Measurements from ENCODE around the gene CCND1.
"Not testable (repeated sequence)": the region's sequence is repeated elsewhere in the genome, so short reads cannot be mapped to it uniquely, and the experiment has no call there.

Gene CCND1

DNA sequence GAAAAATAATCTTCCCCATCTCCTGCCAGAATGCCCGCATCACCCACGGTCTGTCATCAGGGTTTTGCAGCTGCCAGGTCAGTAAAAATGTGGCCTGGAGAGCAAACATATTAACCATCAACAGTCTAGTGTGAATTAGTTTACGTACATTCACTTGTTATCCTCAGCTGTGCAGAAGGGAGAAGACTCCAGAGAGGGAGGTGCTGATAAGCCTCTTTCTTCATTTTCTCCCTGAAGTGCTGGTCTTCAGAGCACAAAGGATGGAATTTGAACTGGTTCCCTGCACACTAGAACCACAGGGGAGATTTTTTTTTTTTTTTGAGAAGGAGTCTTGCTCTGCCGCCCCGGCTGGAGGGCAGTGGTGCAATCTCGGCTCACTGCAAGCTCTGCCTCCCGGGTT, 54.6 kb downstream of the CCND1 start:
- no peak for DNase-seq (ENCODE audit: low read depth)
- TF ChIP-seq, protein P1, sequence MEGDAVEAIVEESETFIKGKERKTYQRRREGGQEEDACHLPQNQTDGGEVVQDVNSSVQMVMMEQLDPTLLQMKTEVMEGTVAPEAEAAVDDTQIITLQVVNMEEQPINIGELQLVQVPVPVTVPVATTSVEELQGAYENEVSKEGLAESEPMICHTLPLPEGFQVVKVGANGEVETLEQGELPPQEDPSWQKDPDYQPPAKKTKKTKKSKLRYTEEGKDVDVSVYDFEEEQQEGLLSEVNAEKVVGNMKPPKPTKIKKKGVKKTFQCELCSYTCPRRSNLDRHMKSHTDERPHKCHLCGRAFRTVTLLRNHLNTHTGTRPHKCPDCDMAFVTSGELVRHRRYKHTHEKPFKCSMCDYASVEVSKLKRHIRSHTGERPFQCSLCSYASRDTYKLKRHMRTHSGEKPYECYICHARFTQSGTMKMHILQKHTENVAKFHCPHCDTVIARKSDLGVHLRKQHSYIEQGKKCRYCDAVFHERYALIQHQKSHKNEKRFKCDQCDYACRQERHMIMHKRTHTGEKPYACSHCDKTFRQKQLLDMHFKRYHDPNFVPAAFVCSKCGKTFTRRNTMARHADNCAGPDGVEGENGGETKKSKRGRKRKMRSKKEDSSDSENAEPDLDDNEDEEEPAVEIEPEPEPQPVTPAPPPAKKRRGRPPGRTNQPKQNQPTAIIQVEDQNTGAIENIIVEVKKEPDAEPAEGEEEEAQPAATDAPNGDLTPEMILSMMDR (conservative IDR thresholded peaks at IDR 0.05; ENCODE audit: low read depth, low read length): no peak
- no peak overlapping the region for H3K4me3 ChIP-seq (ENCODE audit: low read length)

DNA sequence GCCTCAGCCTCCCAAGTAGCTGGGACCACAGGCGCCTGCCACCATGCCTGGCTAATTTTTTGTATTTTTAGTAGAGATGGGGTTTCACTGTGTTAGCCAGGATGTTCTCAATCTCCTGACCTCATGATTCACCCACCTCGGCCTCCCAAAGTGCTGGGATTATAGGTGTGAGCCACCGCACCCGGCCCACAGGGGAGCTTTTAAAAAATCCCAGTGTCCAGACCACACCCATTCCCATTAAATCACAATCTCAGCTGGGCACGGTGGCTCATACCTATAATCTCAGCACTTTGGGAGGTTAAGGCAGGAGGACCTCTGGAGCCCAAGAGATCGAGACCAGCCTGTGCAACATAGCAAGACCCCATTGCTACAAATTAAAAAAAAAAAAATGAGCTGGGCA, 55.0 kb downstream of the CCND1 start:
- not testable (repeated sequence) for H3K4me3 ChIP-seq (ENCODE audit: low read length); DNase-seq (ENCODE audit: low read depth)

DNA sequence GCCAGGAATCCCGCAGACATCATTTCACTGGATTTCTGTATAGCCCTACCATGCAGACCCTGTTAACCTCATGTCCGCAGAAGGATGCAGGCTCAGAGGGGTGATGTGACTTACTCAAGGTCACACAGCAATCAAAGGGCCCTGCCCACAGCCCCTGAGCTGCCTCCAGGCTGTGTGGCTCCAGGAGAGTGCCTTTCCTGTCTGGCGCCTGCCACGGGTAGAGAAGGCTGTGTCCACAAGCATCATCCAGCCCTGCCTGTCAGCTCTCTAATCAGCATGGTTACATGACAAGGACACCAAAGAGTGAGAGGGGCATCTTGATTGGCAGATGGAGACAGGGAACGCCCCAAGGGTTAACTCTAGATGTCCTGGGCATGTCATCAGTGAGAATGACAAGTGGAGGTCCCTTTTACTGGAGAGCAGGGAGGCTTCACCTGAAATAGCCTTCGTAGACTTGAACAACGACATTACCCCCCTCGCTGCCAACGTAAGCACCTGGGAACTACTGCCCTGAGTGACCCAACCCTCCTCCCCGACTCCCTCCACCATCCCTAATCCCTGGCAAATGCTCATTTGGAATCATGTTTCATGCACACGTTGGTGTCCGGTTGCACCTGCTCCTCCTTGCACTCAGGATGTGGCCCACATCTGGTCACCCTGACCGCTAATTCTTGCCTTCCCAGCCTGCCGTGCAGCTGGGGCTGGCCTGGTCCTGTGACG, 56.0 kb downstream of the CCND1 start:
- no peak for DNase-seq (ENCODE audit: low read depth)
- TF ChIP-seq, protein P1 (conservative IDR thresholded peaks at IDR 0.05; ENCODE audit: low read depth, low read length): no peak
- H3K4me3 ChIP-seq (ENCODE audit: low read length): no peak overlapping the region

DNA sequence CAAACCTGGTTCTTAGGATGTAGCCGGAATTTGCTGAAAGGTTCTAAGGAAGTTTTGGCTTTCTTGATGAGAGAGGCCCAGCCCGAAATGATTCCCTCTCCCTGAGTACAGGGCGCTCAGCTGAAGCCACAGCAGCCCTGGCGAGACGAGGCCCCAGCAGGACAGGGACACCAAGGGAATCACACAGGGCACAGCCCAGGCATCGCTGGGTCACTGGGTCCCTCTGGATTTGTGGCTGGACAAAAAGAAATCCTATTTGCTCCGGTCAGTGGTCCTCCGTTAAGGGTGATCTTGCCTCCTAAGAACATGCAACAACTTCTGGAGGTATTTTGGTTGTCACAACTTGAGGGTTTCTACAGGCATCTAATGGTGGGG, 56.5 kb downstream of the CCND1 start:
- no peak for DNase-seq (ENCODE audit: low read depth)

DNA sequence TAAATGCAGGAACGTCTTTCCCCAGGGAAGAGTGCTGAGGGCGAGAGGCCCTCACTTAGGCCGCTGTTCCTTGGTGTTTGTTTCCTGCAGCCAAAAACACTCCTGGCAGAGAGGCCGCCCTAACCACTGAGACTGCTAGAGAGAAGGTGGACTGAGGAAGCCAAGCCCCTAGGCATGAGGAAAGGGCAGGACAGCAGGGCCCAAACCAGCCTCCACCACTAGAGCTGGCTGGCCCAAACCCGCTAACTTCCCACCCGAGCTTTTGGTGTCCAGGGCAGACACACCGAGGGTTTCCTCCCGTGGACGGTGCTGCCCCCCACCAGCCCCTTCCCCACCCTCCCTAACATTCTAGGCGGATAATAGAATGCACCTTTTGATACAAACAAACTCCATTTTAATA, 56.9 kb downstream of the CCND1 start:
- no peak overlapping the region for H3K4me3 ChIP-seq (ENCODE audit: low read length)
- no peak for DNase-seq (ENCODE audit: low read depth)
- TF ChIP-seq, protein P1 (conservative IDR thresholded peaks at IDR 0.05; ENCODE audit: low read depth, low read length): no peak

More for the DNA sequence above, 56.5 kb downstream of the CCND1 start:
- TF ChIP-seq, protein P1 (conservative IDR thresholded peaks at IDR 0.05; ENCODE audit: low read depth, low read length): no peak
- H3K4me3 ChIP-seq (ENCODE audit: low read length): no peak overlapping the region

DNA sequence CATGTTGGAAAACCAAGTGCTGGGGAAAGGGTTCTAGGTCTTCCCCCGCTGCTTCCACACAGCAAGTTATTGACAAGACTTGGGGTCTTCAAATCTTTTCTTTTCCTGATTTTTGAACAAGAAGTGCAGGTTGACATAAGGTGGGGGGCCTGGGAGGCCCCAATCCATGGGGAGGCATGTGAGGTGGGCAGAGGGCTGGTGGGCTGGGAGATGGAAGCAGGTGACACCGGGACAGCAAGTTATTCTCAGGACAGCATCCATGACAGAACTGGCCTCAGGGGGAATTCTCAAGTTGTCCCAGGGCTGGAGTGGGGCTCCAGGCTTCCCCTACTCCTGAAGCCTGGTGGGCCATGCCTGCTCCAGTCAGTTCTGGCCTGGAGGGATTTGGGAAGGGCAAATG, 57.4 kb downstream of the CCND1 start:
- DNase-seq (ENCODE audit: low read depth): no peak
- TF ChIP-seq, protein P1 (conservative IDR thresholded peaks at IDR 0.05; ENCODE audit: low read depth, low read length): no peak
- H3K4me3 ChIP-seq (ENCODE audit: low read length): no peak overlapping the region

DNA sequence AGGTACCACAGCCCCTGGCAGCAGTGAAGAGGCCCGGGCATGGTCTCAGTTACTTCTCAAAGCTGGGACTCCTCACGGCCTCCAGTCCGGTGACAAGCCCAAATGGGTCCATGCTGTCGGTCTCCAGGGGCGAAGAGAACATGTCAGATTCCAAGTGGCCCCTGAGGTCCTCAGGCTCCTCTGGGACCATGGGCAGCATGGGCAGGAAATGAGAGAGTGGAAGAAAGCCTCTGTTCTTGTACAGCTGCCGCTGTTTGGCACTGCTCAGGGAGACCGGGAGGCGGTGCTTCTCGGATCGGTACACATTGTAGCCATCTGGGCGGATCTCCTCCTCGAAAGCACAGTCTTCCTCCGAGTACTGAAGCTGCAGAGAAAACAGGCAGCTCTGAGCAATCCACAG, 58.3 kb downstream of the CCND1 start:
- H3K4me3 ChIP-seq (ENCODE audit: low read length): no peak overlapping the region

More for the DNA sequence above, 58.3 kb downstream of the CCND1 start:
- no peak for DNase-seq (ENCODE audit: low read depth)
- TF ChIP-seq, protein P1 (conservative IDR thresholded peaks at IDR 0.05; ENCODE audit: low read depth, low read length): no peak
